Tibial nerve (tissue), 4 donors: Measurements from ENCODE around the gene ALKBH1. TPM values are rescaled to one million over a fixed set of nuclear protein-coding genes. Genes with fewer than 3 reads are reported as not detected.
A peak's percentile ranks its signal among the peaks of the same experiment; 100 is the strongest.
"Not testable (repeated sequence)": the region's sequence is repeated elsewhere in the genome, so short reads cannot be mapped to it uniquely, and the experiment has no call there.

Source experiments
- DNase-seq, 2 donors: peaks; one replicate each; pipeline ENCODE4 v3.0.0-alpha.2; 2019; ENCODE audit warnings: low spot score in 2 of 2
- H3K27ac ChIP-seq, 4 donors: fragments of 200-600 bp; sonication (generic) in 3 of 4; one replicate each; pipeline ENCODE4 v1.5.1; 2017 to 2019; ENCODE audit warnings: mild to moderate bottlenecking in 1 of 4
- H3K27me3 ChIP-seq, 2 donors: fragments of 200-600 bp; sonication (generic) in 1 of 2; one replicate each; pipeline versions ENCODE4 v1.5.1 to v1.6.0; 2017 to 2019
- H3K36me3 ChIP-seq, 3 donors: fragments of 200-600 bp; sonication (generic); one replicate each; pipeline ENCODE4 v1.5.1; 2018 to 2019
- H3K4me1 ChIP-seq, 4 donors: fragments of 200-600 bp; sonication (generic) in 3 of 4; one replicate each; pipeline ENCODE4 v1.5.1; 2017 to 2019
- H3K4me3 ChIP-seq, 4 donors: fragments of 200-600 bp; sonication (generic) in 3 of 4; one replicate each; pipeline ENCODE4 v1.5.1; 2017 to 2019; ENCODE audit warnings: mild to moderate bottlenecking in 1 of 4, moderate library complexity in 1 of 4
- H3K9me3 ChIP-seq, 4 donors: fragments of 200-600 bp; sonication (generic) in 3 of 4; one replicate each; pipeline ENCODE4 v1.5.1; 2017 to 2019
- CTCF ChIP-seq, 5 experiments: fragments of 200-600 bp in 3 of 5; fragments of 450-650 bp in 2 of 5; sonication (generic) in 3 of 5; IDR thresholded peaks; one replicate each; pipeline ENCODE4 v1.5.1; 2016 to 2019; ENCODE audit warnings: antibody characterized with exemption in 5 of 5, mild to moderate bottlenecking in 3 of 5, moderate library complexity in 2 of 5
- EP300 ChIP-seq, 2 donors: sonication (generic); formaldehyde crosslinking; IDR thresholded peaks; one replicate each; pipeline ENCODE4 v1.6.1; 2017; ENCODE audit warnings: antibody characterized with exemption in 2 of 2, mild to moderate bottlenecking in 1 of 2
- POLR2A ChIP-seq, 2 donors: fragments of 450-650 bp; IDR thresholded peaks; one replicate each; pipeline ENCODE4 v1.6.1; 2017; ENCODE audit warnings: antibody characterized with exemption in 2 of 2, mild to moderate bottlenecking in 2 of 2, moderate library complexity in 2 of 2
- WGBS, 2 donors: methylation state at CpG; one replicate each; pipeline ENCODE4 v1.1.5; 2018; 5-methylcytosine and 5-hydroxymethylcytosine counted together
- total RNA-seq, 4 donors: library from RNA; depleted of rRNA; stranded (reverse); fragments of >200 nt; gene quantifications; one replicate each; pipeline ENCODE4 v1.1.0, GENCODE V29; 2016

ALKBH1 gene
- total RNA-seq, 4 donors from 2014 or later, result 9.6 to 17.0 (median 13.1) TPM

DNA sequence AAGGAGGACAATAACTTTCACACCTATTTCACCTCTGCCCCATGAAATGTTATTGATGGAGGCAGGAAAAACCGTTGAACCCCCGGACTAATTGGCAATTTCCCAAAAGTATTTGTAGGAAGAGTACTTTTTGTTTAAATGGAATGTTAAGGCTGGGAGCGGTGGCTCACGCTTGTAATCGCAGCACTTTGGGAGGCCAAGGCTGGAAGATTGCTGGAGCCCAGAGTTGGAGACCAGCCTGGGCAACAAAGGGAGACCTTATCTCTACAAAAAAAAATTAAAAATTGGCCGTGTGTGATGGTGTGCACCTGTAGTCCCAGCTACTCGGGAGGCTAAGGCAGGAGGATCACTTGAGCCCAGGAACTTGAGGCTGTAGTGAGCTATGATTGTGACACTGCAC is 65.4 kb downstream of the ALKBH1 start:
- peak overlapping the region; percentile 71 to 94 (median 84) for H3K27ac ChIP-seq

GRCh38 chr14:77641534-77642341 is 66.1 kb downstream of the ALKBH1 start:
- Histone ChIP-seq H3K4me1 (peaks cover 0 to 17% (median 3%) of the 10 kb centered on the region in 4 donors), H3K4me3 (peak overlapping the region; percentile 38 to 63 (median 44)), H3K27ac (peak overlapping the region; percentile 71 to 94 (median 84)), H3K36me3 (no peaks in the 10 kb centered on the region), H3K27me3 (no peaks in the 10 kb centered on the region), H3K9me3 (peaks cover 0 to 4% (median 0%) of the 10 kb centered on the region in 4 donors)
- TF ChIP-seq EP300 (IDR thresholded peaks at IDR 0.05), result peak in 1 of 2 donors; percentile 51
- TF ChIP-seq CTCF (IDR thresholded peaks at IDR 0.05), result no peak
- DNase-seq, result peak; percentile 68 to 74
- 1 to 14% methylated on average over 46 to 47 of the region's 47 CpGs for WGBS, 2 donors

More for the DNA sequence above, 65.4 kb downstream of the ALKBH1 start:
- no peak for DNase-seq
- peaks cover 0 to 4% (median 0%) of the 10 kb centered on the region in 4 donors for H3K9me3 ChIP-seq
- no peaks in the 10 kb centered on the region for H3K36me3 ChIP-seq
- WGBS, 2 donors, result 61 to 66% methylated on average over 7 of the region's 7 CpGs
- peaks cover 0 to 17% (median 3%) of the 10 kb centered on the region in 4 donors for H3K4me1 ChIP-seq
- no peaks in the 10 kb centered on the region for H3K27me3 ChIP-seq
- peak overlapping the region; percentile 38 to 63 (median 44) for H3K4me3 ChIP-seq
- TF ChIP-seq EP300 (IDR thresholded peaks at IDR 0.05) (no peak), POLR2A (IDR thresholded peaks at IDR 0.05) (no peak), CTCF (IDR thresholded peaks at IDR 0.05) (no peak)

DNA sequence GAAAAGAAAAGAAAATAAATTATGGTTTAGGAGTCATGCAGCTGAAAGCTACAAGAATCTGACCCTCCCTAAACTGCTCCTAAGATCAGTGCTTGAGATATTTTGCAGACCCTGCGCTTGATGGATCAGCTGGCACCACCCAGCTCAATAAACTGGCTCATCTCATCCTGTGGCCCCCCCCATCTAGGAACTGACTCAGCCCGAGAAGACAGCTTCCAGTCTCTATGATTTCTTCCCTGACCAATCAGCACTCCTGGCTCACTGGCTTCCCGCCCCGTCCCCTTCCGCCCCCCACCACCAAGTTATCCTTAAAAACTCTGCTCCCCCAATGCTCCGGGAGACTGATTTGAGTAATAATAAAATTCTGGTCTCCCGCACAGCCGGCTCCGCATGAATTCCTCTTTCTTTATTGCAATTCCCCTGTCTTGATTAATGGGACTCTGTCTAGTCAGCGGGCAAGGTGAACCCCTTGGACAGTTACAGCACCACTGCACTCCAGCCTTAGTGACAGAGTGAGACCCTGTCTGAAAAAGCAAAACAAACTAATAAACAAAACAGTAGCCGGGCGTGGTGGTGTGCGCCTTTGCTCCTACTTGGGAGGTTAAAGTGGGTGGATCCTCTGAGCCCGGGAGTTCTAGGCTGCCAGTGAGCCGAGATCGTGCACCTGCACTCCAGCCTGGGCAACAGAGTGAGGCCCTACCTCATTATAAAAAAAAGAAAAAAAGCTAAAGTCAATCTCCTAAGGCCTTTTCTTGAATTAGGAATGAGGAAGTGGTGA is 66.9 kb downstream of the ALKBH1 start:
- Histone ChIP-seq H3K27me3 (no peaks in the 10 kb centered on the region), H3K36me3 (no peaks in the 10 kb centered on the region), H3K9me3 (peaks cover 0 to 4% (median 0%) of the 10 kb centered on the region in 4 donors), H3K27ac (peak overlapping the region in 3 of 4 donors; percentile 71 to 94 (median 89)), H3K4me1 (peaks cover 0 to 17% (median 3%) of the 10 kb centered on the region in 4 donors), H3K4me3 (peak overlapping the region in 2 of 4 donors; percentile 49 to 63)
- 59 to 60% methylated on average over 16 of the region's 16 CpGs for WGBS, 2 donors
- DNase-seq, result no peak
- TF ChIP-seq CTCF (IDR thresholded peaks at IDR 0.05) (no peak), POLR2A (IDR thresholded peaks at IDR 0.05) (no peak), EP300 (IDR thresholded peaks at IDR 0.05) (no peak)

DNA sequence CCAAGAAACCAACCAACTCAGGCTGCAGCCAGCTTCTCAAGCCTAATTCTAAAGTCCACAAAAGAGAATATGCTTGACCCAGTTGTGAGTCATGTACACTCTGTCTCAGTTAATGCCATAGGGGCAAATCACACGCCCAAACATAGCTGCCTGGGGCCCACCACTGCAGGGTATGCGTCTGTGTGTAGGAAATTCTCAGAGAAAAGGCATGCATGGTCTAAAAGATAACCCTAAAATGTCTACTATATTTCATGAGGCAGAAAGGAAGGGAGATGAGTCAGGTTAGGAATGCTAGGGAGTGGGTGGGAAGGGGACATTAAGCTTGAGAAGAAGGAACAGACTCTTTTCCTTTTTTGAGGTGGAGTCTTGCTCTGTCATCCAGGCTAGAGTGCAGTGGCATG is 69.1 kb downstream of the ALKBH1 start:
- H3K27ac ChIP-seq, result no peak overlapping the region
- DNase-seq, result no peak

DNA sequence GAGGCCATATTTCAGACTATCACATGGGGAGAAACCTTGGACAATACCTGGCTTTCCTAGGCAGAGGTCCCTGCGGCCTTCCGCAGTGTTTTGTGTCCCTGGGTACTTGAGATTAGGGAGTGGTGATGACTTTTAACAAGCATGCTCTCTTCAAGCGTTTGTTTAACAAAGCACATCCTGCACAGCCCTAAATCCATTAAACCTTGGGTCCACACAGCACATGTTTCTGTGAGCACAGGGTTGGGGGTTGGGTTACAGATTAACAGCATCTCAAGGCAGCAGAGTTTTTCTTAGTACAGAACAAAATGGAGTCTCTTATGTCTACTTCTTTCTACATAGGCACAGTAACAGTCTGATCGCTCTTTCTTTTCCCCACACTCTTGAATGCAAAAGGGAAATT is 72.0 kb downstream of the ALKBH1 start:
- H3K9me3 ChIP-seq, H3K4me3 ChIP-seq, H3K27ac ChIP-seq, H3K27me3 ChIP-seq, H3K4me1 ChIP-seq, DNase-seq, H3K36me3 ChIP-seq: not testable (repeated sequence)
- WGBS, 2 donors, result 69 to 70% methylated on average over 4 of the region's 4 CpGs

More for the DNA sequence above, 69.1 kb downstream of the ALKBH1 start:
- H3K4me1 ChIP-seq, result peaks cover 0 to 17% (median 3%) of the 10 kb centered on the region in 4 donors
- no peaks in the 10 kb centered on the region for H3K27me3 ChIP-seq
- H3K36me3 ChIP-seq, result no peaks in the 10 kb centered on the region
- TF ChIP-seq CTCF (IDR thresholded peaks at IDR 0.05) (no peak), EP300 (IDR thresholded peaks at IDR 0.05) (no peak), POLR2A (IDR thresholded peaks at IDR 0.05) (no peak)
- H3K9me3 ChIP-seq, result peaks cover 0 to 9% (median 0%) of the 10 kb centered on the region in 4 donors
- no peak overlapping the region for H3K4me3 ChIP-seq
- WGBS, 2 donors, result 64 to 71% methylated on average over 2 of the region's 2 CpGs

DNA sequence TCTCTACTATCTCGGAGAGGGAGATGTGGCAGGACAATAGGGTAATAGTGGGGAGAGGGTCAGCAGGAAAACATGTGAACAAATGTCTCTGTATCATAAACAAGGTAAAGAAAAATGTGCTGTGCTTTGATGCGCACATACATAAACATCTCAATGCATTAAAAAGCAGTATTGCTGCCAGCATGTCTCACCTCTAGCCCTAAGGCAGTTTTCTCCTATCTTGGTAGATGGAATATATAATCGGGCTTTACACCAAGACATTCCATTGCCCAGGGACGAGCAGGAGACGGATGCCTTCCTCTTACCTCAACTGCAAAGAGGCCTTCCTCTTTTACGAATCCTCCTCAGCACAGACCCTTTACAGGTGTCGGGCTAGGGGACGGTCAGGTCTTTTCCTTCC is 72.4 kb downstream of the ALKBH1 start:
- H3K4me3 ChIP-seq, H3K4me1 ChIP-seq, H3K9me3 ChIP-seq, H3K27ac ChIP-seq, H3K36me3 ChIP-seq, DNase-seq, H3K27me3 ChIP-seq: not testable (repeated sequence)
- 84 to 86% methylated on average over 8 of the region's 8 CpGs for WGBS, 2 donors
